Aorta (tissue), 5 donors: Measurements from ENCODE around the gene CCDC85B. TPM values are rescaled to one million over a fixed set of nuclear protein-coding genes. Genes with fewer than 3 reads are reported as not detected.

ENCODE experiments used
- ATAC-seq: fragments of 200-7000 bp; cut with Tn5 transposase; one replicate; pipeline ENCODE4 v1.9.1; 2022; ENCODE audit warnings: moderate library complexity; ENCODE audit not compliant: low FRiP score
- DNase-seq, 2 donors: peaks; one replicate each; pipeline ENCODE4 v3.0.0-alpha.2; 2020
- H3K27ac ChIP-seq, 2 donors: one replicate each; pipeline ENCODE4 v1.5.1; 2013; ENCODE audit warnings: low read length in 2 of 2, mild to moderate bottlenecking in 2 of 2, moderate library complexity in 2 of 2, control low read depth in 1 of 2, inconsistent platforms in 1 of 2, low read depth in 1 of 2
- H3K27me3 ChIP-seq, 2 donors: one replicate each; pipeline ENCODE4 v1.6.1; 2013; ENCODE audit warnings: control low read depth in 1 of 2, low read length in 1 of 2, mild to moderate bottlenecking in 1 of 2, moderate library complexity in 1 of 2; ENCODE audit not compliant: insufficient read depth in 2 of 2, control insufficient read depth in 1 of 2
- H3K36me3 ChIP-seq, 2 donors: one replicate each; pipeline ENCODE4 v1.6.1; 2013; ENCODE audit warnings: control low read depth in 1 of 2, low read length in 1 of 2, mild to moderate bottlenecking in 1 of 2; ENCODE audit not compliant: insufficient read depth in 2 of 2, control insufficient read depth in 1 of 2
- H3K4me1 ChIP-seq, 2 donors: one replicate each; pipeline ENCODE4 v1.6.1; 2013; ENCODE audit warnings: low read length in 2 of 2, control low read depth in 1 of 2, mild to moderate bottlenecking in 1 of 2, moderate library complexity in 1 of 2; ENCODE audit not compliant: insufficient read depth in 2 of 2, control insufficient read depth in 1 of 2
- H3K4me3 ChIP-seq, 2 donors: one replicate each; pipeline ENCODE4 v1.5.1; 2013; ENCODE audit warnings: low read length in 2 of 2, control low read depth in 1 of 2, mild to moderate bottlenecking in 1 of 2
- H3K9me3 ChIP-seq: one replicate; pipeline ENCODE4 v1.6.1; 2013; ENCODE audit warnings: mild to moderate bottlenecking, low read length; ENCODE audit not compliant: control insufficient read depth
- WGBS, 2 donors: extraction: QIAGEN DNeasy Blood & Tissue Kit; methylation state at CpG; one replicate each; pipeline ENCODE4 v1.1.7; 2013; 5-methylcytosine and 5-hydroxymethylcytosine counted together
- intact Hi-C, 2 donors: fragments of 100-400 bp; cut with DNase I; formaldehyde crosslinking; loops; one replicate each; pipeline versions ENCODE4 v1.14.2 to v1.15.0; 2022
- polyA plus RNA-seq, 2 donors: library from polyadenylated mRNA; stranded (reverse); fragments of 200-250 nt; gene quantifications; one replicate each; pipeline ENCODE4 v1.2.3, GENCODE V29; 2013
- total RNA-seq, 2 donors: library from RNA; stranded (reverse); fragmentation: NEBNext Ultra II Directional; extraction: Animal tissue kit (Norgen Biotek cat#: 25700); gene quantifications; one replicate each; pipeline ENCODE4 v1.2.1, GENCODE V29; 2021
- donor health status: healthy with polysubstance abuse.
- donor health status: Bipolar disorder and iron deficiency.
- donor health status: DM: no; HTN: no; CAD: no.
- donor health status: DM: no; HTN: no; CAD: no.
- donor health status: DM: yes; HTN: yes; CAD: no.

CCDC85B gene
- total and polyA plus RNA-seq, 4 donors, result 23.9 to 72.8 (median 38.5) TPM

- Histone ChIP-seq H3K4me1 (no peaks in the 10 kb centered on the region), H3K27ac (peak overlapping the region in 1 of 2 donors; percentile 42), H3K27me3 (no peaks in the 10 kb centered on the region), H3K9me3 (no peaks in the 10 kb centered on the region), H3K4me3 (no peak overlapping the region), H3K36me3 (no peaks in the 10 kb centered on the region)
- 19 to 24% methylated on average over 5 of the region's 5 CpGs for WGBS, 2 donors
- ATAC-seq, result no peak
- DNase-seq, result no peak
- intact Hi-C loops, result no loop called here
These were observed 12.6 kb downstream of the CCDC85B start for GRCh38 chr11:65903068-65903481.

DNA sequence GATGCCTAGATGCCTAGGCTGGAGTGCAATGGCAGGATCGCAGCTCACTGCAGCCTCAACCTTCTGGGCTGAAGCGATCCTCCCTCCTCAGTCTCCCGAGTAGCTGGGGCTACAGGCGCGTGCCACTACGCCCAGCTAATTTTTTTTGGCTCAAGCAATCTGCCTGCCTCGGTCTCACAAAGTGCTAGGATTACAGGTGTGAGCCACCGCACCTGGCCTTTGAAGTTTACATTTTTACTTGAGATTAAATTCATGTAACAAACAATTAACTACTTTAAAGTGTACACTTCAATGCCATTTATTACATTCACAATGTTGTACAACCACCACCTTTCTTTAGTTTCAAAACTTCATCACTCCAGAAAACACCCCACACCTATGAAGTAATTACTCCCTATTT is 13.2 kb downstream of the CCDC85B start:
- H3K27ac ChIP-seq, result no peak overlapping the region
- intact Hi-C loops, result no loop called here
- H3K9me3 ChIP-seq, result no peaks in the 10 kb centered on the region
- H3K27me3 ChIP-seq, result no peaks in the 10 kb centered on the region
- no peaks in the 10 kb centered on the region for H3K36me3 ChIP-seq
- ATAC-seq (no peak), DNase-seq (no peak)
- H3K4me3 ChIP-seq, result no peak overlapping the region
- no peaks in the 10 kb centered on the region for H3K4me1 ChIP-seq
- WGBS, 2 donors, result 85 to 87% methylated on average over 8 of the region's 8 CpGs

GRCh38 chr11:65906602-65907001 is 16.1 kb downstream of the CCDC85B start:
- intact Hi-C loops, result no loop called here
- Histone ChIP-seq H3K9me3 (no peaks in the 10 kb centered on the region), H3K4me1 (no peaks in the 10 kb centered on the region), H3K27ac (no peak overlapping the region), H3K36me3 (no peaks in the 10 kb centered on the region), H3K4me3 (no peak overlapping the region), H3K27me3 (no peaks in the 10 kb centered on the region)
- no peak for ATAC-seq
- no peak for DNase-seq
- 80 to 83% methylated on average over 5 of the region's 5 CpGs for WGBS, 2 donors

- intact Hi-C loops, result no loop called here
- H3K36me3 ChIP-seq, result no peaks in the 10 kb centered on the region
- H3K4me3 ChIP-seq, result no peak overlapping the region
- no peaks in the 10 kb centered on the region for H3K4me1 ChIP-seq
- no peak for ATAC-seq
- no peak for DNase-seq
- no peak overlapping the region for H3K27ac ChIP-seq
- 86 to 91% methylated on average over 6 of the region's 6 CpGs for WGBS, 2 donors
- no peaks in the 10 kb centered on the region for H3K27me3 ChIP-seq
- no peaks in the 10 kb centered on the region for H3K9me3 ChIP-seq
These were observed 17.4 kb downstream of the CCDC85B start for GRCh38 chr11:65907878-65908277.

- H3K36me3 ChIP-seq, result no peaks in the 10 kb centered on the region
- no peaks in the 10 kb centered on the region for H3K9me3 ChIP-seq
- ATAC-seq (peak; percentile 52), DNase-seq (peak; percentile 79 to 87)
- 11% methylated on average over 14 of the region's 14 CpGs for WGBS, 2 donors
- H3K27ac ChIP-seq, result no peak overlapping the region
- intact Hi-C loops, result no loop called here
- no peaks in the 10 kb centered on the region for H3K27me3 ChIP-seq
- peaks cover 0 to 1% of the 10 kb centered on the region in 2 donors for H3K4me1 ChIP-seq
- no peak overlapping the region for H3K4me3 ChIP-seq
These were observed 21.5 kb downstream of the CCDC85B start for GRCh38 chr11:65911682-65912568.

GRCh38 chr11:65912845-65913244 is 22.4 kb downstream of the CCDC85B start:
- H3K9me3 ChIP-seq, result no peaks in the 10 kb centered on the region
- no peak overlapping the region for H3K4me3 ChIP-seq
- intact Hi-C loops, result no loop called here
- DNase-seq, result no peak
- no peaks in the 10 kb centered on the region for H3K36me3 ChIP-seq
- H3K4me1 ChIP-seq, result peaks cover 0 to 1% of the 10 kb centered on the region in 2 donors
- H3K27me3 ChIP-seq, result no peaks in the 10 kb centered on the region
- WGBS, 2 donors, result 13 to 34% methylated on average over 4 of the region's 4 CpGs
- no peak for ATAC-seq
- H3K27ac ChIP-seq, result no peak overlapping the region

DNA sequence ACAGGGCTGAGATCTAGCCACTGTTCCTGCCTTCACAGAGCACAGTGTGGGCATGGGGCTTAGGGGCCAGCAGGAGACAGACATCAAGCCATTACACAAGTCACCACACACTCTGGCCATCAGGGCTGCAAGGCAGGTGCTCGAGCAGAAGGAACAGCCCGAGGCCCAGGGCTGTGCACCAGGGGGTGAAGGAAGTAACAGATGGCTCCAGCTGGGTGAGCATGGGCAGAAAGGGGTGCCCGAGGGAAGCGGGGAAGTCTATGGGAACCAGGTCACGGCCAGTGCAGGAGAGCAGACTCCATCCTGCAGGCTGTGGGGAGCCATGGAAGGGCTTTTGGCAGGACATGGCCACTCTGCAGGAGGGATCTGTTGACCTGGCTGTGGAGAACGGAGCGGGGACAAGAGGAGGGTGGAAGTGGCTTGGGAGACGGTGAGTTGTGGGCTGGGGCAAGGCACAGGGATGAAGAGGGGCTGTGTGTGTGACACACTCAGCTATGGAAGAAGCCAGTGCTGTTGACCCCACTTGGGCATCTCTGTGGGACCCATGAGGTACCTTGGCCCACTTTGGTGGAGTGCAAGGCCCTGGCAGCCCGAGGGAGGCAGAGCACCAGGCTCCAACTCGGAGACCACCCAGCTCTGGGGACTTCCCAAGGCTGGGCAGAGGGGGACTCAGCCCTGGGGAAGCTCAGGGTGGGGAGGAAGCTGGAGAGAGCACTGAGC is 24.8 kb downstream of the CCDC85B start:
- Histone ChIP-seq H3K9me3 (no peaks in the 10 kb centered on the region), H3K27ac (peak overlapping the region; percentile 4 to 87), H3K4me1 (peaks cover 0 to 1% of the 10 kb centered on the region in 2 donors), H3K27me3 (no peaks in the 10 kb centered on the region), H3K4me3 (no peak overlapping the region), H3K36me3 (no peaks in the 10 kb centered on the region)
- no peak for ATAC-seq
- WGBS, 2 donors, result 45 to 65% methylated on average over 7 to 10 of the region's 10 CpGs
- DNase-seq, result no peak
- intact Hi-C loops, result no loop called here

- no peaks in the 10 kb centered on the region for H3K36me3 ChIP-seq
- H3K9me3 ChIP-seq, result no peaks in the 10 kb centered on the region
- H3K4me3 ChIP-seq, result no peak overlapping the region
- ATAC-seq (peak; percentile 64), DNase-seq (peak; percentile 94 to 96)
- 0 to 6% methylated on average over 13 of the region's 13 CpGs for WGBS, 2 donors
- H3K27me3 ChIP-seq, result no peaks in the 10 kb centered on the region
- peaks cover 0 to 1% of the 10 kb centered on the region in 2 donors for H3K4me1 ChIP-seq
- intact Hi-C loops, result no loop called here
- H3K27ac ChIP-seq, result peak overlapping the region; percentile 45 to 91
These were observed 25.4 kb downstream of the CCDC85B start for GRCh38 chr11:65915821-65916251.
